ENCODE measurements around the gene KANSL1.

KANSL1 gene

DNA sequence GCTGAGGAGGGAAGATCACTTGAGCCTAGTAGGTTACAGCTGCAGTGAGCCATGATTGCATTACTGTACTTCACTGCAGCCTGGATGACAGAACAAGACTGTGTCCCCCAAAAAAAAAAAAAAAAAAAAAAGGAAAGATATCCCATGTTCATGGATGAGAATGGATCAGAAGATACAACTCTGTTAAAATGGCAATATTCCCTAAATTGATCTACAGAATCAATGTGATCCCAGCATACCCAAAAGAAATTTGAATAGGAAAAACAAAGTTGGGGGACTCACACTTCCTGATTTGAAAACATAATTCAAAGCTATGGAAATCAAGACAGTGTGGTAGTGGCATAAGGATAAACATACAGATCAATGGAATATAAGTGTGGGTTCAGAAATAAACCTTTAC, 12.7 kb upstream of the KANSL1 start:
- no peak overlapping the region for H3K27ac ChIP-seq
- CTCF ChIA-PET = interaction anchor here (0.7 kb wide), 2 partner anchors 13 to 53 kb away, joined by 3 to 7 read pairs; partner anchors contain the start of gene KANSL1
- POLR2A ChIA-PET (ENCODE audit: low non-redundant PET) = no interaction called here
- no peak for DNase-seq (ENCODE audit: low spot score)
- TF ChIP-seq, protein P1, sequence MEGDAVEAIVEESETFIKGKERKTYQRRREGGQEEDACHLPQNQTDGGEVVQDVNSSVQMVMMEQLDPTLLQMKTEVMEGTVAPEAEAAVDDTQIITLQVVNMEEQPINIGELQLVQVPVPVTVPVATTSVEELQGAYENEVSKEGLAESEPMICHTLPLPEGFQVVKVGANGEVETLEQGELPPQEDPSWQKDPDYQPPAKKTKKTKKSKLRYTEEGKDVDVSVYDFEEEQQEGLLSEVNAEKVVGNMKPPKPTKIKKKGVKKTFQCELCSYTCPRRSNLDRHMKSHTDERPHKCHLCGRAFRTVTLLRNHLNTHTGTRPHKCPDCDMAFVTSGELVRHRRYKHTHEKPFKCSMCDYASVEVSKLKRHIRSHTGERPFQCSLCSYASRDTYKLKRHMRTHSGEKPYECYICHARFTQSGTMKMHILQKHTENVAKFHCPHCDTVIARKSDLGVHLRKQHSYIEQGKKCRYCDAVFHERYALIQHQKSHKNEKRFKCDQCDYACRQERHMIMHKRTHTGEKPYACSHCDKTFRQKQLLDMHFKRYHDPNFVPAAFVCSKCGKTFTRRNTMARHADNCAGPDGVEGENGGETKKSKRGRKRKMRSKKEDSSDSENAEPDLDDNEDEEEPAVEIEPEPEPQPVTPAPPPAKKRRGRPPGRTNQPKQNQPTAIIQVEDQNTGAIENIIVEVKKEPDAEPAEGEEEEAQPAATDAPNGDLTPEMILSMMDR (conservative IDR thresholded peaks at IDR 0.05; ENCODE audit: low read depth) = no peak

DNA sequence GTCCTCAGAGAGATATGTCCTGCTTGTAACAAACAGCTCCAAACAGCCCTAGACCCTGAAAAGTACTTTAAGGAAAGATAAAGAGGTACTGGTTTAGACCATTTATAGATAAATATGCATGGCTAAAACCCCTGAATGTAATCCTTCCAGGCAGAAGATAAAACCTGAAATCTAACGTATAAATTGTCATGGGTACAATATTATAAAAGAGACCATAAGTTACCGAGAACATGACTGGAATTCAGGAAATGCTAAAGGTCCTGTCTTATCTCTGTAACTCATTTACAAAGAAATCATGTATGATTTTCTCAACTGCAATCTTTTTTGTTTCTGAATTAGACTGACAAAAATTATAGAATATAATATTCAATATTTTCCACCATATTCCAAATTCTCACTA, 9.2 kb upstream of the KANSL1 start:
- H3K27ac ChIP-seq = no peak overlapping the region
- POLR2A ChIA-PET (ENCODE audit: low non-redundant PET) = no interaction called here
- CTCF ChIA-PET = no interaction called here
- no peak for DNase-seq (ENCODE audit: low spot score)
- TF ChIP-seq, protein P1 (conservative IDR thresholded peaks at IDR 0.05; ENCODE audit: low read depth) = no peak

DNA sequence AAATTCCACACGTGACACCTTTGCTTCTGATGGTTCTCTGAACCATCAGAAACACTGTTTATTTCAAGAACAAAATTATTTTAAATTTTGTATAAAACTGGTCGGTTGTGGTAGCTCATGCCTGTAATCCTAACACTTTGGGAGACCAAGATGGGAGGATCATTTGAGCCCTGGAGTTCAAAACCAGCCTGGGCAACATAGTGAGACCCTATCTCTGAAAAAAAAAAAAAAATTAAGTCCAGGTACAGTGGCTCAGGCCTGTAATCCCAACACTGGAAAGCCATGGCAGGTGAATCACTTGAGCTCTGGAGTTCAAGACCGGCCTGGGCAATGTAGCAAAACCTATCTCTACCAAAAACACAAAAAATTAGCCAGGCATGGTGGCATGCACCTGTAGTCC, 8.3 kb upstream of the KANSL1 start:
- CTCF ChIA-PET = interaction anchor here (1.1 to 1.3 kb wide), 2 partner anchors 9 to 12 kb away, joined by 5 read pairs; partner anchors contain the start of gene KANSL1
- no peak overlapping the region for H3K27ac ChIP-seq
- no peak for DNase-seq (ENCODE audit: low spot score)
- TF ChIP-seq, protein P1 (conservative IDR thresholded peaks at IDR 0.05; ENCODE audit: low read depth) = no peak
- POLR2A ChIA-PET (ENCODE audit: low non-redundant PET) = no interaction called here

DNA sequence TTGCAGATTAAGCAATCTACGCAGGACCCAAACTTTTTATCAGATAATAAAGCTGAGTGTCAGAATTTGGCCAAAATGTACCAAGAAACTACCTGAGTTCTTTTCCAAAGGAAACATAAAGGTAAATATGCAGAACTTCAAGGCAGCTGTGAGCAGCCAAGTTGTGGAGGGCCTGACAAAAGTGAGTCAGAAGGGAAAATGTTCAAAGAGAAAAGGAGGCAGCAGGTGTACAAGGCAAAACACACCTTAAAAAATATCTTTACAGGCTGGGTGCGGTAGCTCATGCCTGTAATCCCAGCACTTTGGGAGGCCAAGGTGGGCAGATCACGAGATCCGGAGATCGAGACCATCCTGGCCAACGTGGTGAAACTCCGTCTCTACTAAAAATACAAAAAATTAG, 7.0 kb upstream of the KANSL1 start:
- ChIA-PET CTCF (interaction anchor here (0.8 to 1.3 kb wide), 2 partner anchors 13 to 19 kb away, joined by 4 to 5 read pairs; no protein-coding TSS in a partner anchor), POLR2A (ENCODE audit: low non-redundant PET) (no interaction called here)
- TF ChIP-seq, protein P1 (conservative IDR thresholded peaks at IDR 0.05; ENCODE audit: low read depth) = no peak
- DNase-seq (ENCODE audit: low spot score) = no peak
- no peak overlapping the region for H3K27ac ChIP-seq

DNA sequence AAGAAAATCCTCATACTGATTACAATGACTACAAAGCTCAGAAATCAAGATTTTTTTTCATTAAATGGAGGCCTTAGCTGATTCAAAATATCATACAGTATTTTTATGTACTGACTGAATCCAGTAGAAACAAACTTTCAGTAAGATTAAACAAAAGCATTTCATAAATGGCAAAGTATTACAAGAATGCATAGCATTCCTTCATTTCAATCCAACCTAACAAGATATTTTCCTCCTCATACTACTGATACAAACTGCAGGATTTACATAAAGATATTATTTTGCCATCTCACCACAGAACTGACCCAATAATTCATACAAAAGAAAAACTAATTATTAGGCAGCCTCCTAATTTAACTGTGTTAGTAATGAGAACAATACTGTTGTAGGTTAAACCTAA, 6.2 kb upstream of the KANSL1 start:
- H3K27ac ChIP-seq = no peak overlapping the region
- ChIA-PET CTCF (interaction anchor here (0.5 to 1.5 kb wide), 5 partner anchors 9 to 72 kb away, joined by 3 to 9 read pairs (median 5); no protein-coding TSS in a partner anchor), POLR2A (ENCODE audit: low non-redundant PET) (interaction anchor here (0.6 kb wide), 1 partner anchor 62 kb away, joined by 4 read pairs; no protein-coding TSS in a partner anchor)
- TF ChIP-seq, protein P1 (conservative IDR thresholded peaks at IDR 0.05; ENCODE audit: low read depth) = no peak
- DNase-seq (ENCODE audit: low spot score) = no peak

DNA sequence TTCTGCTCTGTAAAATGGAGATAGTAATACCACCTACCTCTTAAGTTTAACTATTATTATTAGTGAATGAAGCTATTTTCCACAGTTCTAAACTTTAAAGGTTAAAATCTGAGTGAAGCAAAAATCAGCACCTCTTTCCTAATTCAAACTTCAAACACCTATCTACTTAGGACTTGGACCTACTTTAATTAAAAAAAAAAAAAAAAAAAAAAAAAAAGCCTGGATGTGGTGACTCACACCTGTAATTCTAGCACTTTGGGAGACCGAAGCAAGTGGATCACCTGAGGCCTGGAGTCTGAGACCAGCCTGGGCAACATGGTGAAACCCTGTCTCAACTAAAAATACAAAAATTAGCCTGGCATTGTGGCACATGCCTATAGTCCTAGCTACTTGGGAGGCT, 5.0 kb upstream of the KANSL1 start:
- CTCF ChIA-PET = interaction anchor here (0.5 to 1.5 kb wide), 2 partner anchors 15 to 77 kb away, joined by 3 to 9 read pairs; no protein-coding TSS in a partner anchor
- TF ChIP-seq, protein P1 (conservative IDR thresholded peaks at IDR 0.05; ENCODE audit: low read depth) = no peak
- DNase-seq (ENCODE audit: low spot score) = no peak
- POLR2A ChIA-PET (ENCODE audit: low non-redundant PET) = no interaction called here
- H3K27ac ChIP-seq = no peak overlapping the region

Measured in RWPE1 (cell line).